NCI-H2227 (cell line): ENCODE data around the gene TRPM1.

Experiments used
- DNase-seq: peaks from one replicate; lab custom pipeline; 2025; ENCODE audit not compliant: unreplicated experiment; lab: John Stamatoyannopoulos, UW

Gene TRPM1

GRCh38 chr15:31051496-31052080 lies 49.9 kb downstream of the TRPM1 start:
- no peak for DNase-seq

GRCh38 chr15:31050953-31051352 lies 50.6 kb downstream of the TRPM1 start:
- DNase-seq: no peak

- DNase-seq: no peak
Measured at GRCh38 chr15:31049682-31050615, 51.6 kb downstream of the TRPM1 start.

- no peak for DNase-seq
Measured at GRCh38 chr15:31049111-31049510, 52.4 kb downstream of the TRPM1 start.

GRCh38 chr15:31047437-31047836 lies 54.1 kb downstream of the TRPM1 start:
- DNase-seq: no peak

- no peak for DNase-seq
Measured at GRCh38 chr15:31046759-31047359, 54.7 kb downstream of the TRPM1 start.

- DNase-seq: no peak
Measured at GRCh38 chr15:31045606-31046005, 55.9 kb downstream of the TRPM1 start.

GRCh38 chr15:31042751-31043150 lies 58.8 kb downstream of the TRPM1 start:
- DNase-seq: no peak

- DNase-seq: no peak
Measured at GRCh38 chr15:31041610-31042009, 59.9 kb downstream of the TRPM1 start.

GRCh38 chr15:31040611-31041010 lies 60.9 kb downstream of the TRPM1 start:
- DNase-seq: no peak

- DNase-seq: no peak
Measured at GRCh38 chr15:31039961-31040360, 61.6 kb downstream of the TRPM1 start.

GRCh38 chr15:31037731-31038477 lies 63.6 kb downstream of the TRPM1 start:
- no peak for DNase-seq

GRCh38 chr15:31036783-31037182 lies 64.7 kb downstream of the TRPM1 start:
- no peak for DNase-seq

GRCh38 chr15:31035610-31036009 lies 65.9 kb downstream of the TRPM1 start:
- no peak for DNase-seq

GRCh38 chr15:31034152-31034551 lies 67.4 kb downstream of the TRPM1 start:
- DNase-seq: no peak

GRCh38 chr15:31032961-31033371 lies 68.6 kb downstream of the TRPM1 start:
- DNase-seq: no peak

- no peak for DNase-seq
Measured at GRCh38 chr15:31031471-31032067, 70.0 kb downstream of the TRPM1 start.

GRCh38 chr15:31027910-31028578 lies 73.5 kb downstream of the TRPM1 start:
- no peak for DNase-seq

GRCh38 chr15:31025996-31026395 lies 75.5 kb downstream of the TRPM1 start:
- no peak for DNase-seq

- no peak for DNase-seq
Measured at GRCh38 chr15:31024979-31025378, 76.5 kb downstream of the TRPM1 start.
